Epithelial cell of esophagus (primary cell): ENCODE data around the gene NTMT1.
A peak's percentile ranks its signal among the peaks of the same experiment; 100 is the strongest.
"Not testable (repeated sequence)": the region's sequence is repeated elsewhere in the genome, so short reads cannot be mapped to it uniquely, and the experiment has no call there.

Experiments used
- DNase-seq: peaks from one replicate; pipeline ENCODE4 v3.0.0; 2010; ENCODE audit warnings: low read depth
- H3K4me3 ChIP-seq: 2 replicates; pipeline ENCODE4 v1.5.1; 2011; ENCODE audit warnings: mild to moderate bottlenecking, low read length, control low read depth
- CTCF ChIP-seq: IDR thresholded peaks from 2 replicates; pipeline ENCODE4 v1.5.1; 2011; ENCODE audit warnings: low read depth, mild to moderate bottlenecking, low read length, control low read depth, inconsistent platforms; ENCODE audit not compliant: insufficient read depth; ENCODE audit errors: missing control alignments

The NTMT1 gene

GRCh38 chr9:129656795-129657390 is 30.9 kb downstream of the NTMT1 start:
- no peak for TF ChIP-seq CTCF
- no peak overlapping the region for H3K4me3 ChIP-seq
- DNase-seq = peak; percentile 91

GRCh38 chr9:129661029-129661428 is 35.1 kb downstream of the NTMT1 start:
- no peak for TF ChIP-seq CTCF
- no peak for DNase-seq
- no peak overlapping the region for H3K4me3 ChIP-seq

- DNase-seq, H3K4me3 ChIP-seq: not testable (repeated sequence)
These were observed 36.3 kb downstream of the NTMT1 start for GRCh38 chr9:129662239-129662638.

DNA sequence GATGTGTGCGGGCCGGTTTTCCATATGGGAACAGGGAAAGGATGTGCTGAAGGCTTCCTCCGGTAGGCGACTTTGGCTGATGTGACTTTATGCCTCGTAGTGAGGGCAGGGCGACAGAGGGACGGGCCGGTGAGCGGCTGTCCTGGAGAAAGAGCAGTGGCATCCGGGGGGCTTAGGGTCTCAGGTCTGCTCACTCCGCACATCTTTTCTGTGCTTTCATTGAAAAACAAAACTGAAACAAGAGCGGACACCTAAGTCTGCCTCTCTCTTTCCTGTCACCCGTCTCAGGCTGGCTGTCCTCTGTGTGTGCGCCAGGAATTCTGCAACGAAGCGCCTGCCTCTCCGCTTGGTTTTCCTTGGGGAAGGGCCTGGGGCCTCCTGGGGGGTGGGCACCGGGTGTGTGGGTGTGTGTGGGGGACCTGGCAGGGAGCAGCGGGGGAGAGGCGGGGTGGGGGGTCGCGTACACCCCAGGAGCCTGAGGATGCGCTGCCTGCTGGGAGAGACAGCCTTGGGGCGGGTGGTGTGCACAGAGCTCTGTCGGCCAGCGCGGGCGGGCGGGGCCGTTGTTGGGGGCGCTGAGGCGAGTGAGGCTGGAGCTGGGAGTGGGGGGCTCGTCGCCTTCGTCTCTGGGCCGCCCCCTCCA is 38.9 kb downstream of the NTMT1 start:
- H3K4me3 ChIP-seq = no peak overlapping the region
- TF ChIP-seq CTCF = no peak
- no peak for DNase-seq

DNA sequence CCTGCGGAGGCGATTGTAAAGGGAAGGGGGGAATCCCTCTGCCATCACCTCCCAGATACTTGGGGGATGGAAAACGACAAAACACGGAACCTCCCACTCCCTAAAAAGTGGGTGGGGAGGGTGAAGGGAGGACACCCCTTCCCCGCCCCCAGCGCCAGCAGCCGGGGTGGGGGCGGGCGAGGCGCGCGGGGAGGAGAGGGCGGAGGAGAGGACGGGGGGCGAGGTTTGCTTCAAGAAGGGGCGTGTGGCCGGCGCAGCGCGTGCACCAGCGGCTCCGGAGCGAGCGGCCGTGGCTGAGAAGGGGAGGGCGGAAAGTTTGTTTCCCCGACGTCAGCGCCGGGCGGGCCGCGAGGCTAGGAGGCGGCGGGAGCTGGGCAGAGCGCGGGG is 39.4 kb downstream of the NTMT1 start, which contains the start of gene PRRX2:
Gene PRRX2, plus strand, starts transcription at position 259 of the 387 bp plus-strand sequence. CDS start 221 bp downstream, outside the sequence.
- no peak within 1 kb of the TSS for H3K4me3 ChIP-seq
- TF ChIP-seq CTCF = no peak
- DNase-seq = no peak

DNA sequence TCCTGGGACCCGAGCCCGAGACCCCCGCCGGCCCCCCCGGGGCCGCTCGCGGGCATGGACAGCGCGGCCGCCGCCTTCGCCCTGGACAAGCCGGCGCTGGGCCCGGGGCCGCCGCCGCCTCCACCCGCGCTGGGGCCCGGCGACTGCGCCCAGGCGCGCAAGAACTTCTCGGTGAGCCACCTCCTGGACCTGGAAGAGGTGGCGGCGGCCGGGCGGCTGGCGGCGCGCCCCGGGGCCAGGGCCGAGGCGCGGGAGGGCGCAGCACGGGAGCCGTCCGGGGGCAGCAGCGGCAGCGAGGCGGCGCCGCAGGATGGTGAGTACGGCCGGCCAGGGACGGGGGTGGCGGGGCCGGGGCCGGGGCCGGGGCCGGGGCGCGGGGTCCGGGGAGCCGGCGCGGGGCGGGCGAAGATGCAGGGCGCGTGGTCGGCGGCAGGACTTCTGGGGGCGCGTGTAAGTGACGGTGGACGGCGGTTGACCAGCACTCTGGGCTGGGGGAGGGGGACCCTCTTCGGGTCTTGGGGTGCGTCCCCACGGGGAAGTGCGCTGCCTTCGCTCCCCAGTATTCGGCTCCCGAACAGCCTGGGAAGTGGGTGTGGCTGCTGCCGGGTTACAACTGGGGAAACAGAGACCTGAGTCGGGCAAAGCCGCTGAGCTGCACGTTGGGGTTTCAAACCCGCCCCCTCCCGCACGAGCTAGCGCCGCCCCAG is 40.0 kb downstream of the NTMT1 start:
- no peak overlapping the region for H3K4me3 ChIP-seq
- TF ChIP-seq CTCF = no peak
- no peak for DNase-seq

DNA sequence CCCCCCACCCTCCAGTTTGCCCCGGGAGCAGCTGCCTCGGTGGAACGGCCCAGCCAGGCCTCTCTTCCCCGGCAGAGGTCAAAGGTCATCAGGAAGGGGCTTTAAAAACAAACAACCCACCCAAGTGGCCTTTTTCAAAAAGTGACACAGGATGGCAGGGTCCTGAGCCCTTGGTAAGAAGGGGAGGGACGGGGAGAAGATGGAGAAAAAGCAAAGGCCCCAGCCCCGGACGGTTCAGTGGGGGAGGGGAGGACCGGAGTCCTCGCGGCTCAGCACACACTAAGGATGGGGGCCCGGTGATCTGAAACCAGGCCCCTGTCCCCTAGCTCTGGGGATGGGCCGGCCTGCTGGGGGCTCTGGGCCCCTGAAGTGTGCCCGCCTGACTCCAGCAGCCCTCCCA is 40.6 kb downstream of the NTMT1 start:
- no peak overlapping the region for H3K4me3 ChIP-seq
- no peak for DNase-seq
- no peak for TF ChIP-seq CTCF
